DOHH2 (cell line): Measurements from ENCODE around the gene CATSPER3.

ENCODE experiments used
- EZH2phosphoT487 ChIP-seq: fragments of 200-600 bp; sonication (generic); IDR thresholded peaks from 2 replicates; pipeline ENCODE4 v1.6.1; 2017; ENCODE audit warnings: borderline replicate concordance, mild to moderate bottlenecking, antibody characterized with exemption, low read length, moderate library complexity, mixed read lengths
- TF ChIP-seq, protein P1 (sequence below): fragments of 200-600 bp; sonication (generic); IDR thresholded peaks from one replicate; pipeline ENCODE4 v1.5.1; 2014; ENCODE audit warnings: antibody characterized with exemption, mild to moderate bottlenecking, low read depth, low read length; ENCODE audit not compliant: poor library complexity, severe bottlenecking

- TF ChIP-seq, protein P1, sequence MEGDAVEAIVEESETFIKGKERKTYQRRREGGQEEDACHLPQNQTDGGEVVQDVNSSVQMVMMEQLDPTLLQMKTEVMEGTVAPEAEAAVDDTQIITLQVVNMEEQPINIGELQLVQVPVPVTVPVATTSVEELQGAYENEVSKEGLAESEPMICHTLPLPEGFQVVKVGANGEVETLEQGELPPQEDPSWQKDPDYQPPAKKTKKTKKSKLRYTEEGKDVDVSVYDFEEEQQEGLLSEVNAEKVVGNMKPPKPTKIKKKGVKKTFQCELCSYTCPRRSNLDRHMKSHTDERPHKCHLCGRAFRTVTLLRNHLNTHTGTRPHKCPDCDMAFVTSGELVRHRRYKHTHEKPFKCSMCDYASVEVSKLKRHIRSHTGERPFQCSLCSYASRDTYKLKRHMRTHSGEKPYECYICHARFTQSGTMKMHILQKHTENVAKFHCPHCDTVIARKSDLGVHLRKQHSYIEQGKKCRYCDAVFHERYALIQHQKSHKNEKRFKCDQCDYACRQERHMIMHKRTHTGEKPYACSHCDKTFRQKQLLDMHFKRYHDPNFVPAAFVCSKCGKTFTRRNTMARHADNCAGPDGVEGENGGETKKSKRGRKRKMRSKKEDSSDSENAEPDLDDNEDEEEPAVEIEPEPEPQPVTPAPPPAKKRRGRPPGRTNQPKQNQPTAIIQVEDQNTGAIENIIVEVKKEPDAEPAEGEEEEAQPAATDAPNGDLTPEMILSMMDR: no peak
- no peak for TF ChIP-seq EZH2phosphoT487
Measured at GRCh38 chr5:135036405-135036804, 68.7 kb downstream of the CATSPER3 start.
